ENCODE measurements around the gene FMNL1.
A peak's percentile ranks its signal among the peaks of the same experiment; 100 is the strongest.
"Not testable (repeated sequence)": the region's sequence is repeated elsewhere in the genome, so short reads cannot be mapped to it uniquely, and the experiment has no call there.

FMNL1 gene

DNA sequence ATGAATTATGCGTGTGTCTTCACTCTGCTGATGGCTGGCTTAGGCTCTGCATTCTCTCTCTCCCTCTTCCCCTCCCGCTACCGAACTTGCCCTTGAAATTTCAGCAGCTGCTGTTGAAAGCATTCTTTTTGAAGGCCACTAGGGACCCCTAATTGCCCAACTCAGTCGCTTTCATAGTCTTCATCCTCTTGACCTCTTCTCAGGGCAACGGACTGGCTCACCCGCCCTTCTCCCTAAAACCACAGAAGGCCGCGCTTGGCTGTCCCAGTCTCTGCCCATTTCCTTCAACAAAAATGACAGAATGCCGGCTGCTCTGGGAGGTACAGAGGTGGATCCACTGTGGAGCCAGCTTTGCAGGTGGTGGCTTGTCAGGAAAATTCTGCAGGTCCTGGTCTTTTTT, 21.0 kb upstream of the FMNL1 start:
- TF ChIP-seq, protein P1, sequence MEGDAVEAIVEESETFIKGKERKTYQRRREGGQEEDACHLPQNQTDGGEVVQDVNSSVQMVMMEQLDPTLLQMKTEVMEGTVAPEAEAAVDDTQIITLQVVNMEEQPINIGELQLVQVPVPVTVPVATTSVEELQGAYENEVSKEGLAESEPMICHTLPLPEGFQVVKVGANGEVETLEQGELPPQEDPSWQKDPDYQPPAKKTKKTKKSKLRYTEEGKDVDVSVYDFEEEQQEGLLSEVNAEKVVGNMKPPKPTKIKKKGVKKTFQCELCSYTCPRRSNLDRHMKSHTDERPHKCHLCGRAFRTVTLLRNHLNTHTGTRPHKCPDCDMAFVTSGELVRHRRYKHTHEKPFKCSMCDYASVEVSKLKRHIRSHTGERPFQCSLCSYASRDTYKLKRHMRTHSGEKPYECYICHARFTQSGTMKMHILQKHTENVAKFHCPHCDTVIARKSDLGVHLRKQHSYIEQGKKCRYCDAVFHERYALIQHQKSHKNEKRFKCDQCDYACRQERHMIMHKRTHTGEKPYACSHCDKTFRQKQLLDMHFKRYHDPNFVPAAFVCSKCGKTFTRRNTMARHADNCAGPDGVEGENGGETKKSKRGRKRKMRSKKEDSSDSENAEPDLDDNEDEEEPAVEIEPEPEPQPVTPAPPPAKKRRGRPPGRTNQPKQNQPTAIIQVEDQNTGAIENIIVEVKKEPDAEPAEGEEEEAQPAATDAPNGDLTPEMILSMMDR (IDR thresholded peaks at IDR 0.05) = no peak
- no peak for TF ChIP-seq ZFX (IDR thresholded peaks at IDR 0.05; ENCODE audit: borderline replicate concordance)
- no peak overlapping the region for H3K27ac ChIP-seq

DNA sequence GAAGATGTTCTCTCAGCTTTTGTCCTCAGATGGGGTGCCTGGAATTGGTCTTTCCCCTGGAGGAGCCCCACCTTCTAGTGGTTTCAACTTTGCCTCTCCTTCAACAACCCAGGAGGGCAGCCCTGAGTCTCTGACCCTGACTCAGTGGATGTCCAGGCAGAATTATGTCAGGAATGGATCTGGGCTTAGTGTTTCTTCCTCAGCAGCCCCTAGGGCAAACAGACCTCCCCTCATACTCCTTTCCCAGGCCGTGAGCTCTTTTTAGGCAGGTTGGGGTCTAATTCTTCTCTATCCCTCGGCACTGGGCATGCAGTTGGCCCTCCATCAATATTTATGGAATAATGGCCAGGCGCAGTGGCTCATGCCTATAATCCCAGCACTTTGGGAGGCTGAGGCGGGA, 20.2 kb upstream of the FMNL1 start:
- no peak overlapping the region for H3K27ac ChIP-seq
- TF ChIP-seq, protein P1 (IDR thresholded peaks at IDR 0.05) = no peak

DNA sequence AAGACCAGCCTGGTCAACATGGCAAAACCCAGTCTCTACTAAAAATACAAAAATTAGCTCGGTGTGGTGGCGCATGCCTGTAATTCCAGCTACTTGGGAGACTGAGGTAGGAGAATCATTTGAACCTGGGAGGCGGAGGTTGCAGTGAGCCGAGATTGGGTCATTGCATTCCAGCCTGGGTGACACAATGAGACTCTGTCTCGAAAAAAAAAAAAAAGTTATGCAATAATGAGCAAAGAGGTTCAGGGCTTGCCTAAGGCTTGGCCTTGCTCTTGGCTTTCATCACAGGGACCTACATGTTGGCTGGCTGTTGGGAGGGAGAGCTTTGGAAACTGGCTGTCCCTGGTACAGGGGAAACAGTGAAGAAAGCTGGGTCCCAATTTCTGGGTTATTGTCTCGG, 19.8 kb upstream of the FMNL1 start:
- not testable (repeated sequence) for H3K27ac ChIP-seq

DNA sequence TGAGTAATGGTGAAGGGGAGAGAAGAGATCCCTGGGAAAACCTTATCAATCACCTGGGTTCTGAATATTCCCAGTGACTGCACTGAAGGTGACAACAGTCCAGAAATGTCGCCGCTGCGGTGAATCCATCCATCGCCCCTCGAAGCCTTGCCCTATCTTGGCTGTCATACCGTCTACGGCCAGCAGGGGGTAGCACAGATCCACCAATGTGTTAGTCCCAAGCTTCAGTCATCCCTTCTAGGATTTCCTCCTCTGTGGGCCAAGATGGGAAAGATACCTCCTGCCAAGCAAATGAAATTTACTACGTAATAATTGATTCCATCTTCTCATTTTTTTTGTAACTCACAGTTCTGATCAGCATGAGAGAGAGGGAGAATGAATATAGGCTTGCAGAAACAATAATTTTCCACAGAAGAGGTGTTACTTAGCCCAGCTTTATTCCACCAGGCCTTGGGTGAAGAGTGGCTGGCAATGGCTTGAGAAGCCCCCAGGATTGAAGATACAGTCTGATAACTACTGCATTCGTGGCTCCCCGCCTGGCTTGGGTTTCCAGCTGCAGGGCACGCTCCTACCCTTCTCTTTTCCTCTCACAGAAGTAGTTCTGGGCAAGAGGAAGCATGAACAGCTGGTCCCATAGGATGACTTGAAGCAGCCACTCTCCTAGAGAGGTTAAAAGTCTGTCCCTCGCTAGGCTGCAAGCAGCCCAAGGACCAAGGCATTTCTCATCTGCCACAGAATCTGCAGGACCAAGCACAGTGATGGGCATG, 2.6 kb upstream of the FMNL1 start:
- H3K27ac ChIP-seq = no peak overlapping the region
- no peak for TF ChIP-seq ZFX (IDR thresholded peaks at IDR 0.05; ENCODE audit: borderline replicate concordance)
- TF ChIP-seq, protein P1 (IDR thresholded peaks at IDR 0.05) = peak; percentile 89

DNA sequence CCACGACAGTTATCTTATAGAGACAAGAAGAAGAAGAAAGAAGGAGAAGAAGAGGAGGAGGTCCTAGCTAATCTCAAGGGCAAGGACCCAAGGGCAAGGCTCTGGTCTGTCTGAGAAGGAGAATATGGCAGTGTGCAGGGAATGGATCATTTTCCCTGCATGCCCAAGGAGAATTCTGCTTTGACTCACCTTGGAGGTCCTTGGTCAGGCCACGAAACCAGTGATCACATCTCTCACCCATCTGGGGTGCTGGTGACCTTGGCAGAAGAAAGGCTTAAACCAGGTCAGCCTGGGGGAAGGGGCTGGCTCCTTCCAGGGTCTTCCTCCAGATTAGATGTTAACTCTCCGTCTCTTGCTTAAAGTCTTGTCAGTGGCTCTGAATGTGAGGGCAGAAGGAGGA, 1.6 kb upstream of the FMNL1 start:
- TF ChIP-seq ZFX (IDR thresholded peaks at IDR 0.05; ENCODE audit: borderline replicate concordance) = no peak
- TF ChIP-seq, protein P1 (IDR thresholded peaks at IDR 0.05) = no peak
- no peak overlapping the region for H3K27ac ChIP-seq

DNA sequence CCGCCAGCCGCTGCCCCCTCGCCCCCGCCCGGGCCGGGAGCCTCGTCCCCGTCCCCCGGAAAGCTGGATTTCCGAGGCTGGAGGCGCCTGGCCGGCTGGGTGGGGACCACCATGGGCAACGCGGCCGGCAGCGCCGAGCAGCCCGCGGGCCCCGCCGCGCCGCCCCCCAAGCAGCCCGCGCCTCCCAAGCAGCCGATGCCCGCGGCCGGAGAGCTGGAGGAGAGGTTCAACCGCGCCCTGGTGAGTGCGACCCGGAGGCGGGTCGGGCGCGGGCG, 266 bp downstream of the FMNL1 start:
- no peak overlapping the region for H3K27ac ChIP-seq
- no peak for TF ChIP-seq ZFX (IDR thresholded peaks at IDR 0.05; ENCODE audit: borderline replicate concordance)
- TF ChIP-seq, protein P1 (IDR thresholded peaks at IDR 0.05) = peak; percentile 3; the same call in 1 of the 2 replicates

DNA sequence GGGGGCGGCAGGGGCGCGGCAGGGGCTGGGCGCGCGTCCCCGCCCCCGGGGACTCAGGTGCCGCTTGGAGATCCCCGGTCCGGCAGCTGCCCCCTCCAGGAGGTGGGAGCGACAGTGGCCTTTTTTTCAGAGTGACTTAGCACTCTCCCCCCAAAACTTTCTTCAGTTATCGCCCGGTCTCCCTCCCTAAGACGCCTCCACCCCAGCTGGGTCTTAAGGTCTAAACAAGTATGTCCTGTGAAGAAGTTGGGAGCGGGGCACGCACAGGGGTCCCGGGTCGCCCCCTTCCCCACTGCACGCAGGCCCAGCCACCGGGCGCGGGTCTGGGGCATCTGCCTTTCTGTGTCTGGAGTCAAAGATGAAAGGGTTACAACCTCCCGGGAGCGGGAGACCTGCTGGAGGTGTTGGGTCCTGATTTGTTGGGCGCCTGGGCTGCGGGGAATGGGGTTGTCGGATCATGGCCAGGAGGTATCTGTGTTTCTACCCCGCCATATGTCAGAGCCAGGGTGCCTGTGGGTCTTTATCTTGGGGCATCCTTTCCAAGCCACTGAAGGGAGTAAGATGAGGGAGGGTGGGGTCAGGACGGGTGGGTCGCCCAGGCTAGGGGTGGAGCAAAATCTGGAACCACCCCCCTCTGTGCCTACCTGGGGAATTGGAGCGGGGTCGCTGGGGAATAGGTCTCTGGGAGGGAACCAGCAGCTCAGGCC, 757 bp downstream of the FMNL1 start:
- H3K27ac ChIP-seq = no peak overlapping the region
- TF ChIP-seq, protein P1 (IDR thresholded peaks at IDR 0.05) = no peak
- TF ChIP-seq ZFX (IDR thresholded peaks at IDR 0.05; ENCODE audit: borderline replicate concordance) = no peak
